Calu3 (cell line): Measurements from ENCODE around the gene TRAK1. TPM values are rescaled to one million over a fixed set of nuclear protein-coding genes. Genes with fewer than 3 reads are reported as not detected.

Experiments
- BruUV-seq: library from RNA; stranded (reverse); fragments of 400-500 nt; replicated peaks from 2 replicates; lab custom pipeline; 2021; lab: Mats Ljungman, UMichigan
- CTCF ChIA-PET: fragments of 300-600 bp; sonication (Branson Sonifier 250); formaldehyde crosslinking; loops from one replicate; lab custom pipeline; 2022; ENCODE audit warnings: antibody characterized with exemption; lab: Charles Lee
- DNase-seq: peaks from one replicate; pipeline ENCODE4 v3.0.0; 2022
- H3K27ac Mint-ChIP-seq: one replicate; pipeline ENCODE4 v1.8.0; 2022; ENCODE audit warnings: mixed read lengths; ENCODE audit not compliant: unreplicated experiment
- H3K27me3 Mint-ChIP-seq: one replicate; pipeline ENCODE4 v1.8.0; 2022; ENCODE audit warnings: mixed read lengths; ENCODE audit not compliant: unreplicated experiment
- H3K36me3 Mint-ChIP-seq: one replicate; pipeline ENCODE4 v1.8.0; 2022; ENCODE audit warnings: mild to moderate bottlenecking, moderate library complexity, mixed read lengths; ENCODE audit not compliant: insufficient read depth, unreplicated experiment
- H3K4me1 Mint-ChIP-seq: one replicate; pipeline ENCODE4 v1.8.0; 2022; ENCODE audit warnings: mild to moderate bottlenecking, low read depth, mixed read lengths; ENCODE audit not compliant: unreplicated experiment
- H3K4me3 Mint-ChIP-seq: one replicate; pipeline ENCODE4 v1.8.0; 2022; ENCODE audit warnings: mild to moderate bottlenecking, low read depth, moderate library complexity, mixed read lengths; ENCODE audit not compliant: unreplicated experiment
- H3K9me3 Mint-ChIP-seq: one replicate; pipeline ENCODE4 v1.8.0; 2022; ENCODE audit warnings: low read depth, mixed read lengths; ENCODE audit not compliant: unreplicated experiment
- CTCF ChIP-seq: fragments of 200-600 bp; IDR thresholded peaks from one replicate; pipeline ENCODE4 v1.8.0; 2022; ENCODE audit warnings: antibody characterized with exemption; ENCODE audit not compliant: unreplicated experiment
- intact Hi-C: fragments of 100-400 bp; cut with micrococcal nuclease; formaldehyde crosslinking; loops from one replicate; pipeline ENCODE4 v1.10.0; 2022; ENCODE audit not compliant: unreplicated experiment
- total RNA-seq: library from RNA; stranded (reverse); gene quantifications from 2 replicates; pipeline ENCODE4 v1.2.3, GENCODE V29; 2022

TRAK1 gene
- total RNA-seq, 1 experiment from 2014 or later = 108 TPM

- no peak for DNase-seq
- BruUV-seq = TSS peak; percentile 96
- H3K27ac Mint-ChIP-seq = peak overlapping the region; percentile 43
- H3K4me3 Mint-ChIP-seq = peak overlapping the region; percentile 97
- H3K27me3 Mint-ChIP-seq = no peaks in the 10 kb centered on the region
- H3K9me3 Mint-ChIP-seq = no peaks in the 10 kb centered on the region
- intact Hi-C loops = no loop called here
- no peak for TF ChIP-seq CTCF
- H3K4me1 Mint-ChIP-seq = peaks cover 25% of the 10 kb centered on the region
- H3K36me3 Mint-ChIP-seq = peaks cover 29% of the 10 kb centered on the region
- CTCF ChIA-PET = interaction anchor here (0.6 to 1.7 kb wide), 8 partner anchors 15 to 1681 kb away, joined by 3 to 12 read pairs (median 4); no protein-coding TSS in a partner anchor
These were observed 68.0 kb downstream of the TRAK1 start for GRCh38 chr3:42159147-42159546.

- BruUV-seq = no TSS peak
- intact Hi-C loops = loop anchor here (1.0 to 5.0 kb wide), 2 partner anchors 30 to 43 kb away; no protein-coding TSS in a partner anchor
- H3K4me1 Mint-ChIP-seq = peaks cover 32% of the 10 kb centered on the region
- CTCF ChIA-PET = interaction anchor here (0.5 to 1.7 kb wide), 13 partner anchors 10 to 407 kb away, joined by 3 to 12 read pairs (median 4); no protein-coding TSS in a partner anchor
- no peaks in the 10 kb centered on the region for H3K27me3 Mint-ChIP-seq
- peak overlapping the region; percentile 97 for H3K4me3 Mint-ChIP-seq
- H3K9me3 Mint-ChIP-seq = no peaks in the 10 kb centered on the region
- DNase-seq = peak; percentile 88
- TF ChIP-seq CTCF = no peak
- peak overlapping the region; percentile 43 for H3K27ac Mint-ChIP-seq
- H3K36me3 Mint-ChIP-seq = peaks cover 29% of the 10 kb centered on the region
These were observed 68.7 kb downstream of the TRAK1 start for GRCh38 chr3:42159706-42160472.

- Mint-ChIP-seq H3K27me3 (no peaks in the 10 kb centered on the region), H3K36me3 (peaks cover 37% of the 10 kb centered on the region), H3K4me1 (peaks cover 45% of the 10 kb centered on the region), H3K4me3 (peak overlapping the region; percentile 97), H3K27ac (peak overlapping the region; percentile 43), H3K9me3 (no peaks in the 10 kb centered on the region)
- CTCF ChIA-PET = interaction anchor here (1.0 to 1.6 kb wide), 5 partner anchors 20 to 40 kb away, joined by 3 to 11 read pairs (median 4); no protein-coding TSS in a partner anchor
- no peak for DNase-seq
- intact Hi-C loops = loop anchor here (5.0 kb wide), 1 partner anchor 44 kb away; no protein-coding TSS in a partner anchor
- no peak for TF ChIP-seq CTCF
- BruUV-seq = no TSS peak
These were observed 70.1 kb downstream of the TRAK1 start for GRCh38 chr3:42161050-42161935.

GRCh38 chr3:42162462-42162861 lies 71.3 kb downstream of the TRAK1 start:
- H3K4me1 Mint-ChIP-seq = peaks cover 45% of the 10 kb centered on the region
- peaks cover 37% of the 10 kb centered on the region for H3K36me3 Mint-ChIP-seq
- H3K27me3 Mint-ChIP-seq = no peaks in the 10 kb centered on the region
- no peaks in the 10 kb centered on the region for H3K9me3 Mint-ChIP-seq
- CTCF ChIA-PET = interaction anchor here (1.1 to 1.4 kb wide), 3 partner anchors 19 to 33 kb away, joined by 3 to 9 read pairs (median 4); no protein-coding TSS in a partner anchor
- no peak for DNase-seq
- intact Hi-C loops = loop anchor here (1.0 to 5.0 kb wide), 2 partner anchors 22 to 45 kb away; no protein-coding TSS in a partner anchor
- H3K27ac Mint-ChIP-seq = peak overlapping the region; percentile 43
- peak overlapping the region; percentile 97 for H3K4me3 Mint-ChIP-seq
- TF ChIP-seq CTCF = no peak
- no TSS peak for BruUV-seq
